ENCODE results near the gene MOB3B.
"Not testable (repeated sequence)": the region's sequence is repeated elsewhere in the genome, so short reads cannot be mapped to it uniquely, and the experiment has no call there.

The MOB3B gene

DNA sequence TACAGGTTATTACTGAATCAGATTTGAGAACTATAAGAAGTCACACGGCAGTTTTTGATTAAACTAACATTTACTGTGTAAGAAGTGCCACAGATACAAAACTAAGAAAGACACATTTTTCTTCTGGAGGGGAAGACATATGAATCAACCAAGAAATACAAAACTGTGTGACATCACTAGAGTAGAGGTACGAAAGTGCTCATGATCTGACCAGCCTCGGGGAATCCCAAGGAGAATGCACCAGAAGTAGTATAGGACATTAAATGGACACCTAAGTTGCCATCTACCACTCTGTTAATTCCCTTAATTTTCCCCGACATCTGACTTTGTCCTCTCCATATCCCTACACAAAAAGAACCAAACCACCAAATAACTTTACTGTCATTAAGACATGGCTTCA is 10.8 kb downstream of the MOB3B start:
- no peak for DNase-seq (ENCODE audit: low spot score)

DNA sequence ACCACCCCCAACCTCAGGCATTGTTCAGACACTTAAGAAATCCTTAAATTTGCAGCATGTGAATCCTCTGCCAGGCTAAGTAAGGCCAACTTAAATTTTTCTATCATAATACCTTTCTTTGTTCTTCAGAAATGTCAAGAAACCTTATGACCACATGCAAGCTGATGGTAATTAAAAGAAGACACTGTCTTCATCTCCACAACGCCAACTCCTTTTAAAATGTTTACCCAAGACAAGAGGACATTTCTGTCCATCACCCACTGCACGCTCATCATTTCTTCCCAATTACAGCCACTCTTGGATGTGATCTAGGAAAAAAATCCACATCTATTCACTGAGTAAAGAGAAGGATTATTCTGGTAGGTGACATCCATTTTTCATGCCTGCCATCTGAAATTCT is 11.6 kb downstream of the MOB3B start:
- DNase-seq (ENCODE audit: low spot score) = no peak

DNA sequence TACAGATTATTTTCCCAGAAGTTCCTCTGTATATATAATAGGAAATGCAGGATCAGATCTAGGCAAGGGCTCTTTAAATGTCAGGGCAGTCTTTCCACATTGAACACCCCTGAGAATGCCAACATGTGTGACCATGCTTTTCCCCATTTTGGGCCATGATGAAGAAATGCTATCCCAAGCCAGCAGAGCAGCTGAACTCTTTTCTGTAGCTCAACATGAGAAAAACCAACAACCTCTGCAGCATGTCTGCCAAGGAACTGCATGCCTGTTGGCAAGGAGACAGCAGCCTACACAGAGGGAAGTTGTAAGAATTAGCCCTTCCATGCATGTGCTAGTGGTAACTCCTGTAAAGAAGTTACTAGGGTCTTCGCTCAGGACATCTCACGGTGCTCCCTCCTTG is 15.1 kb downstream of the MOB3B start:
- DNase-seq (ENCODE audit: low spot score) = no peak

DNA sequence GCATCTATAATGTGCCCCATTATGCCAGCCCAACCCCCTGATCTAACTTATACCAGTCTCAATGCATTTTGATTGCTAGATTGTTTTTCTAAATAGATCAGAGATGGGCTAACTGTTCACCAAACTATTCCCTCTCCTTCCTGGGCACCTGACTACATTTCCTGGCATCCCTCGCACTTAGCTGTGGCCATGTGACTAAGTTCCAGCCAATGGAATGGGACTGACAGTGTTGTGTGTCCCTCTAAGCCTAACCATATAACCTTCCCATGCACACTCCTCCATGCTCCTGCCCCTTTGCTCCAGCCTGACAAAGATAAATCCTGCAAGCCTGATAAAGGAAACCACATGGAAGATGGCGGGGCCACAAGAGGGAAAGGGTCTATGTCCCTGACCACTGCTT is 17.8 kb downstream of the MOB3B start:
- no peak for DNase-seq (ENCODE audit: low spot score)

DNA sequence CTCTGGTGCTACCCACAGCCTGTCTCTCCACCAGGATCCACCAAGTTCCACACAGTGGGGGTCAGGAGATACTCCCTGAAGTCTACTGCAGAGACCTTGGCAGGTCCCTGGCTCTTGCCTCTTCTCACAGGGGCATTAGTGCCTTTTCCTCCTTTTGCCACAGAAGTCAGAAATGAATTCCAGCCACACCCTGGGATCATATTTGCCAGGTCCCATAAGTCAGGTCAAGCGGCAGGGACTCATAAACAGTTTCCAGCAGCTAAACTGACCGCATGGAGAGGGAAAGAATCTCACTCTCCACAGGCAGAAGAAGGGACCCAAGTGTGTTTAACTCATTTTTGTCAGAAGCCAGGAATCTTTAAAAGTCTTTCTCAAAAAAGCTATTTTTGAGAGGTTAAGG is 18.8 kb downstream of the MOB3B start:
- DNase-seq (ENCODE audit: low spot score) = no peak

DNA sequence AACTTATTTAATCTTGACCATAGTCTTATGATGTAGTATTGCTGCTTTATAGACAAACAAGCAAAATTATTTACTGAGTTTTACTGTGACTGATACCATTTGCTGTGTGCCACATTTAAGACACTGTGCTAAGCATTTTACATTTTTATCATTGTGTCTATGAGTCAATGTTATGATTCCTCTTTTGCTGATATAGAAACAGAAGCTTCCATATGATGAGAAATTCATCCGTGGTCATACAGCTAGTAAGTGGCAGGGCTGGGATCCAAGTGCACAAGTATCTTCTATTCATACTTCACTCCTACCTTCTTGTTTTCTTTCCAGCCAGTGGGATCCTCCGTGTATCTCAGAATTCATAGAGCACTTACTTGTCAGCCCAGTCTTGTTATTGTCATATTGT is 22.6 kb downstream of the MOB3B start:
- no peak for DNase-seq (ENCODE audit: low spot score)

DNA sequence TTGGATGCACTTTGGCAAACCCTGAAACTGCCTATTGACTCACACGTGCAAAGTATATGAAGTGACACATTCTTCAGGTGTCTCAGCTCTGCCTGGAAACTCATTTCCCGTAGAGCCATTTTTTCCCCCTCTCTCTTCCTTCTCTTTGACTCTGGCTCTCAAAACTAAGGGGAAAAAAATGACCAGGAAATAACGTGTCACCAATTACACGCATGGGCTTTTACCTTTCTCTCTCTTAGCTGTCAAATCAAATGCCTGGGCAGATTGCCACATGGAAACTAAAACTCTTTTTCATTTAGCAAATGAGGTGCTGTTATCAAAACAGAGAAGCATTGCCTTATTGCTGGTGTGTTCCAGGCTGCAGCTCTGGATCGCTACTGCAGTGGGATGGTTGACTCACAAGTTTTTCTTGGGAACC is 23.9 kb downstream of the MOB3B start:
- no peak for DNase-seq (ENCODE audit: low spot score)

DNA sequence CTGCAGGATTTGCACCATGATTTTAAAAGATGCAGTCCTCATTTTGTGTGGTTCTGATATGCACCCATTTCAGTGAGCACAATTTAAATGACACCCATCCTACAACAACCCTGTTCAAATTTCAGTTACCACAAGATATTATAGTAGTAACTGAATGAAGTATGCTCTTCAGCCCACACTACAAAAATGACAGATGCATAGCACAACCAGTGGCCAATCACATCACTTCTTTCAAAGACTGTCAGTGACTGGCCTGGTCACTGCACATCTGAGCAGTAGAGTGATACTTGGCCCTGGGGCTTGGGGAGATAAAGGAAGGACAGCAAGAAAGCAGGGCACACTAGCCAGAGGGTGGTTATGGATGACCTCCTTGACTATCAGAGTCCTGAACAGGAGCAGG is 25.4 kb downstream of the MOB3B start:
- no peak for DNase-seq (ENCODE audit: low spot score)

DNA sequence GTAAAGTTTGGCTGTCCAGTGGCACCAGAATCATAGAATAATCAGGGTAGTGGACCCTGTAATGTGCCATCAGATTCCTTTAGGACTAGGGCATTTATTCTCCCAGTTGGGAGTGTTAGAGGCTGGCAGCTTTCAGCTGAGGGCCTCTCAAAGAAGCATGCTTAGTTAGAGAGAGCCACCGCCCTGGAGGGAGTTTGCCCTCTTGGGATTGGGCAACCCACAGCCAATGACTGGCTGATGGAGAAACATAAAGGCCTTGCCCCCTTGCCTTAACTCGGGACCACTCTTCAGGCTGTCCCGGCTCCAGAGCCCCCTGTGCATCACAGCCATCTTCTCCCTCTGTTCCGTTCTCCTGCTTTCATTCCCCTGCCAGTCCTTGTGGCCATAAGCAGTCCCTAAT is 26.0 kb downstream of the MOB3B start:
- DNase-seq (ENCODE audit: low spot score) = no peak

DNA sequence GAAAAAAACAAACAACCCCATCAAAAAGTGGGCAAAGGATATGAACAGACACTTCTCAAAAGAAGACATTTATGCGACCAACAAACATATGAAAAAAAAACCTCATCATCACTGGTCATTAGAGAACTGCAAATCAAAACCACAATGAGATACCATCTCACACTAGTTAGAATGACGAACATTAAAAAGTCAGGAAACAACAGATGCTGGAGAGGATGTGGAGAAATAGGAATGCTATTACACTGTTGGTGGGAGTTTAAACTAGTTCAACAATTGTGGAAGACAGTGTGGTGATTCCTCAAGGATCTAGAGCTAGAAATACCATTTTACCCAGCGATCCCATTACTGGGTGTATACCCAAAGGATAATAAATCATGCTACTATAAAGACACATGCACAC is 28.7 kb downstream of the MOB3B start:
- not testable (repeated sequence) for DNase-seq (ENCODE audit: low spot score)

DNA sequence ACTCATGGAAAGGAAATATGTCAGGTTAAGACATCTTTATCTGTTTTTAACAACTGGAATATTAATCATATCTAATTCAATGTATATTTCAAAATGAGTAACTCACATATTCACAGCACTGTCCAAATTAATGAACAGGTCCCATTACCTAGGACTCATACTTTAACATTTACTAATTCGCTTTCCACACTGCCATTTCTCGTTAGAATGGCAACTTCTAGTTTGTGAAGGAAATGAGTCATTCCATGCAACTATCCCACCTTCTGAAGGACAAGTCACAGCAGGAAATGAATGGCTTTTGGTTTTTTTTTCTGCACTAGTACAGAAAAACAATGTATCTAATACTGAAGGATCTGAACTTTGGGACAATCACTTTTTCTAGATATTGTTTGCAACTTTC is 30.2 kb downstream of the MOB3B start:
- no peak for DNase-seq (ENCODE audit: low spot score)

DNA sequence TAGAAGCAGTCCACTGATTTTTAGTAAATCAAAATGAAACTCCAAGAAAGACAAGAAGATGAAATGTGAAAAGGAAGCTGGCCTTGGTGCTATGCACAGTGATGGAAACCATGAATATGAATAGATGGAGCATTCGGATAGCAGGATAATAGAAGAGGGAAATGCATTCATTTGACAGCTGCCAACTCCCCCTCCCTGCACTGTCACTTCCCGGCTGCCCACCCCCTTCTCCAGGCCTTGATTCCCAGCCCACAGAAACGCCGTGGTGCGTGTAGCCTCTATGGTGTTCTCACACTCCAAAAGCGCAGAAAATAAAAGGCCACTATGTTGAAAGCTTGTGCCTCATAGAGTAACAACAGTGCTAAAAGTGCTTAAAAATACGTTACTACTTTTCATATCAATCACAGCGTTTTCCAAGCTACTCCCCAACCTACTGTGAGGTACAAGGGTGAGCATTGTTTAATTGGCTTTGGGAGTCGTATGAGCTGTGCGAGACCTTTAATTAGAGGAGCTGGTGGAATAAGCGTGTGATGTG is 31.7 kb downstream of the MOB3B start:
- DNase-seq (ENCODE audit: low spot score) = no peak

DNA sequence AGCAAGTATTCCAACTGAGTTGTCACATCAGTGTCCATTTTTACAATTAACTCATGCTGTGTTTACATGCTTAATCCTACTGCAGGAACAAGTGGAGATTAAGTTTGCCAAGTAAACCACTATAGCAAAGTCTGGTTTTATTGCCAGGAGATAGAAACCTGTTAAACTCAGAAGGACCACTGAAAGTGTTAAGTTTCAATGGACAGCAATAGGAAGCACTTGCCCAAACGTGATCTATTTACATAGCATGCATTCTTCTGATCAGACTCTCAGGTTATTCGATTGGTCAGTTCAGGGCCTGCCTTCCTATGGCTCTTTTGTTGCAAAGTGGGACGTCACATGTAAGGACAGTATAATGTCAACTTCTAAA is 33.5 kb downstream of the MOB3B start:
- DNase-seq (ENCODE audit: low spot score) = no peak

DNA sequence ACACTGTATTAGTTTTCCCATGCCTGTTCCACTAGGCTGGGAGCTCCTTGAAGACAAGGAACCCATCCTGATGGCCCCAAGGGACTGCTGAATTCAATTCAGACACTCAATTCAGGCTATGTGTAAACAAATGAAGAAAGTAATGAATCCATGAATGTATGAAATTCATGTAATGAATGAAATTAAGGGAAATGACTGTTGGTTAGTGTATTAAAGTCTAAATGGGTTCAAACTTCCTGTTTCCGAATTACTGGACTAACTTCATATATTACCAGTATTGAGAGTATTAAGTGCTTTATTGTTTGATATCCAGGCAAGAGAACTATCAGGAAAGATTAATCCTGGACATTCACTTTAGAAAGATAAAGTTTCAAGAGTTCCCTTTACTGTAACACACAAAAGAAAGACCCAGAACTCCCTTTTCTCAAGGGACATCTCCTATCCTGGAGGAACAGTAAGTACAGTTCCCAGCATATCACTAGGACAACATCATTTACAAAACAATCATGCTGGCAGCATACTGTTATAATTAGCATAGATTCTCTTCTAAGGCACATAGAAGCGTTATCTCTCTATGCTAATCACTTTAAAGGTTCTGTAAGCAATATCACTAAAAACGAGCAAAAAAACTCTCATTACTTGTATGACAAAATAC is 34.0 kb downstream of the MOB3B start:
- DNase-seq (ENCODE audit: low spot score) = no peak

DNA sequence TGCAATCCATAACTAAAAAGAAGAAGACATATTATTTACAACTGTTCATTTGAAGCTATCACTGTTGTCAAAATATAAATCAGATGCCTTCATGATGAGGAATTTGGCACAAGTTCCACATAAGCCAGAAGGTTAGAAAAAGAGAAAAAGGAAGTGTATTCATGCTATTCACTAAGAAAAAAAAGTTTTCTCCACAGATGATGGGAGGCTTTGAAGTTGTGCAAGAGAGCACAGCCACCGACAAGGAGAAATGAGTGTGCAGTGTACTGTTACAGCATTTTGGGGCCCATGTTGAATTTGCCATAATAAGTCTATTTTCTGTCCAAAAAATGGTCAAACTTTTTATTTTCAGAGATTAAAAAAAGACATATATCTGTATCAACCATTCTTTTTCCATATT is 38.5 kb downstream of the MOB3B start:
- DNase-seq (ENCODE audit: low spot score) = no peak

DNA sequence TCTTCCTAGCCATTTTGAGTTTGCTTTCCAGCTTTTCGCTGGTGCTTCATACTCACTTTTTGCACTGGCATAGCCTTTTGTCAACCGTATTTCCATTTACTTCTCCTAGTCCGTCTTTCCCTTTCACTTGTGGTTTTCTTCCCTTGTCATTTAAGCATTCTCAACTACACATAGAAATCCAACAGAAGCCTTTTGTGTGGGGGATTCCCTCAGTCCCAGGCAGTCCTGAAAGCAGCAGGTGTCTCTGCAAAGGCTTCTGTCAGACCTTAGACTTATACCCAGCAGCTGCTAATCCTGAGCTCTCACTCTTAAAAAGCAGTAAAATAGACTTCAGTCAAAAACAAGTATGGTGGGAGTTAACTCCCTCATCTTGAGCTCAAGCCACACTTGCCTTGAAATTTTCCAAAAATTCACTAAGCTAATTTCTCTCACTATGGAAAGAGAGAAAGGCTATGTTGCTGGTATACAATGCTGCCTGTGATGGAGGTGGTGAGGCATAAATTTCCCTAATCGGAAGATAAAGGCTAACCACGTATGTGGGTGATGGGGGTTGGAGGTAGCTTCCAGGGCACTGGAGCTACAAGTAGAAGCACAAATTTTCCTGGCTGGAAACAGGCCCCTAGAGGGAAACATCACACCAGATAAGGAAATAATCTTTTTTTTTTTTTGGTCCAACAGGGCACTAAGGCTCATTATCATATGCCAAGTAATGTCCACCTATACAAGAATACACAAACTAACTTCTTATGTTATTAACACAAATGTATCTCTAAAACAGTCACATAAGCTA is 40.3 kb downstream of the MOB3B start:
- no peak for DNase-seq (ENCODE audit: low spot score)

DNA sequence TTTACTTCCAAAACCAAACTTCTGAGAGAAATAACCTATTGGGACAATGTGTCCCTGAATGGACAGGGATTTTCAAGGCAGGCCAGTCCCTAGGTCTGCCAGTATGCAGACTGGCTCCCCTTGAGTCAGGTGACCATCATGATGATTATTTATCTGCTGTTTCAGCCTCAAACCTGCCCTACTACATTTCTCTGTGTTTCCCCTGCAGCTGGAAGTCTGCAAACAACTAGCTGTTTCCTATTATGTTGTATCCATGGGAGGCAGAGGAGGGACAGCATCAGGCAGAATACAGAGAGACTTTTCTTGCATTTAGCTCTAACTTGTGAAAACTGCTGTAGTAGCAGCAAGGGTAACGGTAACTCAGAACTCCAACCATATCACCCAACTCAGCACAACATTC is 41.7 kb downstream of the MOB3B start:
- DNase-seq (ENCODE audit: low spot score) = no peak

DNA sequence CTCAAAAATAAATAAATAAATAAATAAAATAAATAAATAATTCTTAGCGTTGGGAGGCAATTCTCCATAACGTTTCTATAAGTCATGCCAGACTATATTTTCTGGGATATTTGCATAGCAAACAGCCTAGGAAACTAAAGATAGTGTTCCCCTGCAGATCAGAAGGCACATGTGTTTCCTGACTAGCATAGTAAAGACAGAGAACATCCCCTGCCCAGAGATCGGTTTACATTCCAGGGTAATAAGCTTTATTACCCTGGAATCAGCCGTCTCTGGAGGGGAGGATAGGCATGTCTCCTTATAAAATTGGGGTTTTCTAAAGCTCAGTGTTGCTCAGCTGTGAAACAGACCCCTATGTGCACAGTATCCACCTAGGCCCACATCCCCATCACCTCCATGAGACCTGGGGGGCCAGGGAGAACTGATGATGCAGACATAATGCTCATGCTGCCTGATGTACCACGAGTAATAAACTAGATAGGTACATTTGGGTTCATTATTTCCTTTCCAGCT is 42.4 kb downstream of the MOB3B start:
- DNase-seq (ENCODE audit: low spot score) = no peak

DNA sequence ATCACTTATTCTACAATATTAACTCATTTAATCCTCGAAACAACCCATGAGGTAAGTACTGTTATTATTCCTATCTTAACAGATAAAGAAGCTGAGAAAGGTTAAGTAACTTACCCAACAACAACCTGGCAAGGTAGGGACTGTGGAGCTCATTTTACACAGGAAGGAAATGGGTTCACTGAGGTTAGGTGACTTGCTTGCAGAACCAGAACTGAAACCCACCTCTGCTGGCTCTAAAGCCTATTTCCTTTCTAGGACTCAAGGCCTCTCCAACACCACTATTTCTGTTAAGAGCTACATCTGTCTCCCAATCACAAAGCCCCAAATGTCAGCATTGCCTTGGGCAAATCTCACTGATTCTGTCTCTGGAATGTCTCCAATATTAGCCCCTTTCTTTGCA is 44.5 kb downstream of the MOB3B start:
- no peak for DNase-seq (ENCODE audit: low spot score)

DNA sequence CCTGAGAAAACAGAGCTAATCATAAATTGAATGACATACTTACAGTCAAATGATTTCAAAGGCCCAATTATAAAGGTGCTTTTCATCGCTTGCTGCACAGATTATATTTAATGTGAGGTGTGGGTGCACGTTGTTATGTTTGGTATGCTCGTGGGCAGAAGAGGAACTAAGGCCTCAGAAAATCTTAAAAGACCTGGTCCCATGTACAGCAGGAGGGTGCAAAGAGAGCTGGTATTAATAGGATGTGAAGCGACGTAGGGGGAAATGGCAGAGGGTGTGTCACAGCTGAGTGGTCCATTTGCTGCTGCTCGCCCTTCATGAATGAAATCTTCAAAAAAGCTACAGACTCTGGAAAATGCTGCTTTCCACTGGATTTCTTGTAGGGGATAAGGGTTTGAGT is 46.0 kb downstream of the MOB3B start:
- no peak for DNase-seq (ENCODE audit: low spot score)

DNA sequence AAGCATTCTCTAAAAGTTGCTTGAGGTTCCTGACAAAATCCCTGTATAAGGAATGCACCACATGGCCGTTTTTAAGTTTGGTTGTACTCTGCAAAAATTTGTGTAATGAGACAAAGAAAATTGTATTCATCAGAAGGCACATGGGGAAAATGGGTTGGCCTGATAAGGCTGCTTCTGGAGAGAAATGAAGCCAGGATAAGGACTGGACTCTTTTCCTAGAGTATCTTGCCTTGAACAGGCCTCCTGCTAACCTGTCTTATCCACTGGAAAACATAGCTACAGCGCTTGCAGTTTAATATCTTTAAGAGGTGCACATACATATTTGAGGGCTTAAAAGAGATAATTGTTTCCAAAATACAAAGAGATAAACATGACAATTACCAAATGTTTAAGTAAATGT is 46.9 kb downstream of the MOB3B start:
- no peak for DNase-seq (ENCODE audit: low spot score)

DNA sequence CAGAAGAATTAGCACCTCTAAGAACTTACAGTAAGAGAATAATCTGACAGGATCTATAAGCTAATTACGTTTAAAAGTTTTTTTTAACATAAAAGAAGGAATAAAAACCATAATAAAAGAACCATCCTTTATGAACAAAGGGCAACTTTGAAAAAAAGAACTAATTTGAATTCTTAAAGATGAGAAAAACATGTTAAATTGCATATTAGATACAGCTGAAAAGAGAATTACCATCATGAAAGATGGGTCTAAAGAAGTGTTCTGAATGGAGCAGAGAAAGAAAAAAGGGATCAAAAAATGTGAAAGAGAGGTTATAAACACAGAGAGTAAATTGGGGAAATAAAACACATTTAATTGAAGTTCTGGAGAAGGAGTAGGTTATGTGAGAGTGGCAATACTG is 51.3 kb downstream of the MOB3B start:
- DNase-seq (ENCODE audit: low spot score) = no peak

DNA sequence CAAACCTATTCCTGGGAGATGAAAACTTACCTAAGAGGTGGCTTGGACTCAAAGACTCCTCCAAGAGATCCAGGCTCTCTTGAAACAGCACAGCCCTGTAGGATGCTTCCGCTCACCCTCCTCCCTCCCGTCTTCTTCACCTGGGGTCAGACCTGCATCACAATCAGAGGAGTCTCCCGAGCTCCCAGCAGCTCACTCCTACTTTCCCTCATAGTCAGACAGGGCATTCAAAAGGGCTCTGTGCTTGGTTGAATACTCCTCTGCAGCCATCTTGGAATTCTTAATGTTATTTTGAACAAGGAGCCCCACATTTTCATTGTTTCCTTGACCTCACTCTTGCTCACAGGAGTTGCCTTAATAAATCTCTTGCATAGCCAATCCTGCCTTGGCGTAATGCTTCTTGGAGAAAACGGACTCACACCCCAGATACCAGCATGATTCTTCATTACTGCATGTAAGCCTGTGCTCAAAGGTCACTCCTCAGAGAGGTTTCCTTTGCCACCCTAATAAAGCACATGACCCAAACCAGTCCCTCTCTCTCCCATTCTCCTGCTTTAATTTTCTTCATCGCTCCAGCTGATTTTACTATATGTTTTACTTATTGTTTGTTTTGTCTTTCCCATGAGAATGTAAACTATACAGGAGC is 52.6 kb downstream of the MOB3B start:
- DNase-seq (ENCODE audit: low spot score) = no peak
